H9 (cell line): ENCODE data around the gene TBC1D24. TPM values are rescaled to one million over a fixed set of nuclear protein-coding genes. Genes with fewer than 3 reads are reported as not detected.

Experiments
- DNase-seq: peaks from one replicate; pipeline ENCODE4 v3.0.0-alpha.2; 2017
- H2AFZ ChIP-seq: one replicate; pipeline ENCODE4 v1.6.1; 2013; ENCODE audit warnings: mild to moderate bottlenecking, low read length, control low read depth, moderate library complexity
- H2AK5ac ChIP-seq: 2 replicates; pipeline ENCODE4 v1.6.1; 2013; ENCODE audit warnings: low read length, control low read depth, mixed read lengths; ENCODE audit not compliant: insufficient read length
- H2BK120ac ChIP-seq: one replicate; pipeline ENCODE4 v1.6.1; 2013; ENCODE audit warnings: low read depth, mild to moderate bottlenecking, low read length, control low read depth, inconsistent platforms; ENCODE audit not compliant: poor library complexity, severe bottlenecking
- H2BK12ac ChIP-seq: 2 replicates; pipeline ENCODE4 v1.6.1; 2013; ENCODE audit warnings: low read length, control low read depth, mixed read lengths, low read depth; ENCODE audit not compliant: insufficient read length
- H2BK15ac ChIP-seq: 2 replicates; pipeline ENCODE4 v1.6.1; 2013; ENCODE audit warnings: low read depth, low read length, control low read depth
- H2BK20ac ChIP-seq: one replicate; pipeline ENCODE4 v1.6.1; 2013; ENCODE audit warnings: low read depth, mild to moderate bottlenecking, low read length, control low read depth, inconsistent platforms; ENCODE audit not compliant: poor library complexity, severe bottlenecking
- H2BK5ac ChIP-seq: 2 replicates; pipeline ENCODE4 v1.6.1; 2013; ENCODE audit warnings: low read length, control low read depth, mixed read lengths; ENCODE audit not compliant: insufficient read length
- H3K14ac ChIP-seq: 2 replicates; pipeline ENCODE4 v1.6.1; 2013; ENCODE audit warnings: low read length, control low read depth; ENCODE audit not compliant: insufficient read depth
- H3K18ac ChIP-seq: 2 replicates; pipeline ENCODE4 v1.6.1; 2013; ENCODE audit warnings: low read depth, mild to moderate bottlenecking, mixed read lengths, low read length, control low read depth; ENCODE audit not compliant: insufficient read length
- H3K23ac ChIP-seq: 2 replicates; pipeline ENCODE4 v1.6.1; 2013; ENCODE audit warnings: low read length, control low read depth, mixed read lengths, low read depth; ENCODE audit not compliant: insufficient read length
- H3K23me2 ChIP-seq: 2 replicates; pipeline ENCODE4 v1.6.1; 2013; ENCODE audit warnings: low read depth, mild to moderate bottlenecking, mixed read lengths, low read length, control low read depth; ENCODE audit not compliant: insufficient read length, poor library complexity, severe bottlenecking
- H3K27ac ChIP-seq: 2 replicates; pipeline ENCODE4 v1.5.1; 2013; ENCODE audit warnings: low read length, control low read depth, mixed read lengths, low read depth; ENCODE audit not compliant: insufficient read length
- H3K27me3 ChIP-seq: 2 replicates; pipeline ENCODE4 v1.6.1; 2013; ENCODE audit warnings: low read length, control low read depth, inconsistent platforms; ENCODE audit not compliant: insufficient read depth
- H3K4ac ChIP-seq: 2 replicates; pipeline ENCODE4 v1.6.1; 2013; ENCODE audit warnings: low read depth, mild to moderate bottlenecking, control low read depth, inconsistent platforms, low read length, moderate library complexity
- H3K4me1 ChIP-seq: 2 replicates; pipeline ENCODE4 v1.6.1; 2013; ENCODE audit warnings: low read length, control low read depth, inconsistent platforms; ENCODE audit not compliant: insufficient read depth
- H3K4me2 ChIP-seq: 2 replicates; pipeline ENCODE4 v1.6.1; 2013; ENCODE audit warnings: low read length, control low read depth, mixed read lengths; ENCODE audit not compliant: insufficient read length, insufficient read depth
- H3K56ac ChIP-seq: 2 replicates; pipeline ENCODE4 v1.6.1; 2013; ENCODE audit warnings: low read depth, mild to moderate bottlenecking, mixed read lengths, low read length, control low read depth; ENCODE audit not compliant: insufficient read length
- H3K79me1 ChIP-seq: 2 replicates; pipeline ENCODE4 v1.6.1; 2013; ENCODE audit warnings: low read depth, mild to moderate bottlenecking, moderate library complexity, low read length, control low read depth, inconsistent platforms; ENCODE audit not compliant: insufficient read depth, poor library complexity, severe bottlenecking
- H3K79me2 ChIP-seq: 2 replicates; pipeline ENCODE4 v1.6.1; 2013; ENCODE audit warnings: low read length, control low read depth, inconsistent platforms; ENCODE audit not compliant: insufficient read depth
- H3K9ac ChIP-seq: 2 replicates; pipeline ENCODE4 v1.6.1; 2013; ENCODE audit warnings: low read length, control low read depth, mixed read lengths; ENCODE audit not compliant: insufficient read length; ENCODE audit errors: extremely low read depth
- H3K9me3 ChIP-seq: one replicate; pipeline ENCODE4 v1.6.1; 2013; ENCODE audit warnings: low read depth, low read length, inconsistent platforms; ENCODE audit not compliant: control insufficient read depth
- H3T11ph ChIP-seq: one replicate; pipeline ENCODE4 v1.6.1; 2013; ENCODE audit warnings: mild to moderate bottlenecking, low read length, control low read depth, inconsistent platforms
- H4K20me1 ChIP-seq: one replicate; pipeline ENCODE4 v1.6.1; 2013; ENCODE audit not compliant: control insufficient read depth, insufficient read length, insufficient read depth
- H4K5ac ChIP-seq: 2 replicates; pipeline ENCODE4 v1.6.1; 2013; ENCODE audit warnings: low read depth, mild to moderate bottlenecking, mixed read lengths, low read length, control low read depth; ENCODE audit not compliant: insufficient read length
- H4K8ac ChIP-seq: replicated peaks from 2 replicates; pipeline ENCODE4 v1.6.1; 2013; ENCODE audit warnings: low read length, control low read depth, mixed read lengths, low read depth; ENCODE audit not compliant: insufficient read length
- H4K91ac ChIP-seq: 2 replicates; pipeline ENCODE4 v1.6.1; 2013; ENCODE audit warnings: low read depth, mild to moderate bottlenecking, moderate library complexity, mixed read lengths, low read length, control low read depth; ENCODE audit not compliant: insufficient read length
- H3K27ac Mint-ChIP-seq, 3 experiments: 2 replicates in 2 of 3; 3 replicates in 1 of 3; pipeline ENCODE4 v1.8.0; 2020 to 2021; ENCODE audit warnings: mixed read lengths in 3 of 3, mild to moderate bottlenecking in 1 of 3, moderate library complexity in 1 of 3
- H3K27me3 Mint-ChIP-seq: 2 replicates; pipeline ENCODE4 v1.8.0; 2021; ENCODE audit warnings: low read depth, mild to moderate bottlenecking, moderate library complexity, mixed read lengths
- H3K36me3 Mint-ChIP-seq, 3 experiments: 2 replicates in 2 of 3; 3 replicates in 1 of 3; pipeline ENCODE4 v1.8.0; 2020 to 2021; ENCODE audit warnings: low read depth in 3 of 3, mixed read lengths in 3 of 3; ENCODE audit not compliant: insufficient read depth in 1 of 3
- H3K4me1 Mint-ChIP-seq, 2 experiments: 2 replicates each; pipeline ENCODE4 v1.8.0; 2020; ENCODE audit warnings: mixed read lengths in 2 of 2
- H3K4me3 Mint-ChIP-seq, 2 experiments: 2 replicates in 1 of 2; 3 replicates in 1 of 2; pipeline ENCODE4 v1.8.0; 2020 to 2021; ENCODE audit warnings: mild to moderate bottlenecking in 2 of 2, mixed read lengths in 2 of 2, moderate library complexity in 1 of 2
- H3K9me3 Mint-ChIP-seq, 2 experiments: 2 replicates in 1 of 2; 3 replicates in 1 of 2; pipeline ENCODE4 v1.8.0; 2020; ENCODE audit warnings: mild to moderate bottlenecking in 2 of 2, mixed read lengths in 2 of 2, moderate library complexity in 1 of 2
- WGBS: extraction: QIAGEN DNeasy Blood & Tissue Kit; methylation state at CpG from one replicate; pipeline ENCODE4 v1.1.7; 2013; ENCODE audit warnings: missing lambda C conversion rate, low lambda C conversion rate, mixed read lengths; ENCODE audit not compliant: insufficient read length; ENCODE audit errors: extremely low coverage; 5-methylcytosine and 5-hydroxymethylcytosine counted together
- total RNA-seq: library from RNA; stranded (reverse); gene quantifications from 2 replicates; pipeline ENCODE4 v1.2.1, GENCODE V29; 2021
- TF ChIP-seq, protein P1 (sequence below): fragments of 200-600 bp; sonication (generic); conservative IDR thresholded peaks from 3 replicates; pipeline ENCODE4 v1.8.0; 2021; ENCODE audit warnings: antibody characterized with exemption, mild to moderate bottlenecking

The TBC1D24 gene
- total RNA-seq, 1 experiment from 2014 or later, result 19.0 TPM

DNA sequence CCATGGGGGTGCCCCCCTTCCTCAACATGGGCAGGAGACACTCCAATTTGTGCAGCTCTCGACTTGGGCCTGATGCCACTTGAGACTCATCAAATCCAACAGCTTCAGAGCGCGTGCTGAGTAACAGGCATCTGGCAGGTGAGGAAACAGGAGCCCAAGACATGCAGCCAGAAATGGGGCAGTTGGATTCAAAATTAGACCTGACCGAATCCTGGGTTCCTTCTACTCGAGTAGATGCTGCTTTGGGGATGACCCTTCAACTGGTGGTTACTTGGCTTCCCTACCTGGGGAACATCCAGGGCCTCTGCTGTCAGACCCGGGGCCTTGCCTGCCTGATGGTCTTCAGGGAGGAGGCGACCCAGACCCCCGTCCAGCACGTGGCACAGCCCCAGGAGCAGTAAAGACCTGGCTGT is 4.3 kb upstream of the TBC1D24 start:
- no peaks in the 10 kb centered on the region for H4K20me1 ChIP-seq
- H3K23me2 ChIP-seq, result peaks cover 15% of the 10 kb centered on the region
- H3K4ac ChIP-seq, result no peak overlapping the region
- no peak overlapping the region for H3K23ac ChIP-seq
- no peak overlapping the region for H3K9ac ChIP-seq
- H3K79me1 ChIP-seq, result no peaks in the 10 kb centered on the region
- TF ChIP-seq, protein P1, sequence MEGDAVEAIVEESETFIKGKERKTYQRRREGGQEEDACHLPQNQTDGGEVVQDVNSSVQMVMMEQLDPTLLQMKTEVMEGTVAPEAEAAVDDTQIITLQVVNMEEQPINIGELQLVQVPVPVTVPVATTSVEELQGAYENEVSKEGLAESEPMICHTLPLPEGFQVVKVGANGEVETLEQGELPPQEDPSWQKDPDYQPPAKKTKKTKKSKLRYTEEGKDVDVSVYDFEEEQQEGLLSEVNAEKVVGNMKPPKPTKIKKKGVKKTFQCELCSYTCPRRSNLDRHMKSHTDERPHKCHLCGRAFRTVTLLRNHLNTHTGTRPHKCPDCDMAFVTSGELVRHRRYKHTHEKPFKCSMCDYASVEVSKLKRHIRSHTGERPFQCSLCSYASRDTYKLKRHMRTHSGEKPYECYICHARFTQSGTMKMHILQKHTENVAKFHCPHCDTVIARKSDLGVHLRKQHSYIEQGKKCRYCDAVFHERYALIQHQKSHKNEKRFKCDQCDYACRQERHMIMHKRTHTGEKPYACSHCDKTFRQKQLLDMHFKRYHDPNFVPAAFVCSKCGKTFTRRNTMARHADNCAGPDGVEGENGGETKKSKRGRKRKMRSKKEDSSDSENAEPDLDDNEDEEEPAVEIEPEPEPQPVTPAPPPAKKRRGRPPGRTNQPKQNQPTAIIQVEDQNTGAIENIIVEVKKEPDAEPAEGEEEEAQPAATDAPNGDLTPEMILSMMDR, result no peak
- no peak overlapping the region for H2BK20ac ChIP-seq
- no peak overlapping the region for H3K56ac ChIP-seq
- Mint-ChIP-seq H3K4me3 (peak overlapping the region; percentile 15 to 56; a peak in 2 of 5 replicates), H3K27me3 (peaks cover 35% of the 10 kb centered on the region), H3K4me1 (peaks cover 21 to 25% of the 10 kb centered on the region in 2 experiments), H3K9me3 (no peaks in the 10 kb centered on the region), H3K27ac (no peak overlapping the region), H3K36me3 (no peaks in the 10 kb centered on the region)
- no peak for DNase-seq
- H3T11ph ChIP-seq, result no peak overlapping the region
- H4K8ac ChIP-seq, result no peak overlapping the region
- H3K4me1 ChIP-seq, result no peaks in the 10 kb centered on the region
- H3K14ac ChIP-seq, result no peak overlapping the region
- no peak overlapping the region for H2AK5ac ChIP-seq
- H2BK15ac ChIP-seq, result no peak overlapping the region
- no peak overlapping the region for H4K91ac ChIP-seq
- no peak overlapping the region for H2BK120ac ChIP-seq
- peaks cover 18% of the 10 kb centered on the region; the same call in 1 of the 2 replicates for H3K27me3 ChIP-seq
- H3K9me3 ChIP-seq, result no peaks in the 10 kb centered on the region
- no peak overlapping the region for H3K27ac ChIP-seq
- no peaks in the 10 kb centered on the region for H3K79me2 ChIP-seq
- H2BK5ac ChIP-seq, result no peak overlapping the region
- H2AFZ ChIP-seq, result no peak overlapping the region
- peak overlapping the region; percentile 8 for H3K4me2 ChIP-seq
- H4K5ac ChIP-seq, result no peak overlapping the region
- WGBS, result no CpG with 5 or more reads among the region's 9 CpGs
- no peak overlapping the region for H3K18ac ChIP-seq
- no peak overlapping the region for H2BK12ac ChIP-seq
